A673 (cell line): ENCODE data around the gene RSPH1. TPM values are rescaled to one million over a fixed set of nuclear protein-coding genes. Genes with fewer than 3 reads are reported as not detected.

Experiments used
- BruUV-seq: library from RNA; stranded (reverse); fragments of 400-500 nt; replicated peaks from 2 replicates; lab custom pipeline; 2021; lab: Mats Ljungman, UMichigan
- CTCF ChIA-PET: fragments of 300-600 bp; sonication (Branson Sonifier 250); formaldehyde crosslinking; loops from one replicate; lab custom pipeline; 2022; ENCODE audit warnings: antibody characterized with exemption; lab: Charles Lee
- POLR2A ChIA-PET: fragments of 300-600 bp; sonication (Branson Sonifier 250); formaldehyde crosslinking; loops from one replicate; lab custom pipeline; 2022; ENCODE audit warnings: antibody characterized with exemption; ENCODE audit not compliant: low non-redundant PET; lab: Charles Lee
- DNase-seq: peaks from one replicate; pipeline ENCODE4 v3.0.0-alpha.2; 2015; ENCODE audit warnings: low spot score
- H3K27ac ChIP-seq: fragments of 200-600 bp; sonication (generic); 2 replicates; pipeline ENCODE4 v1.5.1; 2016; ENCODE audit warnings: mixed run types, low read depth, mild to moderate bottlenecking, mixed read lengths, antibody characterized with exemption, low read length; ENCODE audit not compliant: poor library complexity, severe bottlenecking
- H3K27me3 ChIP-seq: fragments of 200-600 bp; sonication (generic); replicated peaks from 2 replicates; pipeline ENCODE4 v1.6.1; 2017; ENCODE audit warnings: mixed run types, low read depth, mild to moderate bottlenecking, mixed read lengths, antibody characterized with exemption, low read length; ENCODE audit not compliant: insufficient read depth, poor library complexity
- H3K36me3 ChIP-seq: fragments of 200-600 bp; sonication (generic); 2 replicates; pipeline ENCODE4 v1.6.1; 2016; ENCODE audit warnings: mixed run types, mild to moderate bottlenecking, mixed read lengths, antibody characterized with exemption, low read length; ENCODE audit not compliant: insufficient read depth, poor library complexity, severe bottlenecking
- H3K4me1 ChIP-seq: fragments of 200-600 bp; sonication (generic); 2 replicates; pipeline ENCODE4 v1.6.1; 2017; ENCODE audit warnings: mixed run types, mild to moderate bottlenecking, mixed read lengths, antibody characterized with exemption, low read length; ENCODE audit not compliant: insufficient read depth, poor library complexity, severe bottlenecking
- H3K4me3 ChIP-seq: fragments of 200-600 bp; sonication (generic); 2 replicates; pipeline ENCODE4 v1.5.1; 2016; ENCODE audit warnings: low read depth, mixed run types, mild to moderate bottlenecking, mixed read lengths, low read length; ENCODE audit not compliant: poor library complexity, severe bottlenecking
- H3K9me3 ChIP-seq: fragments of 200-600 bp; sonication (generic); 2 replicates; pipeline ENCODE4 v1.6.1; 2016; ENCODE audit warnings: mixed run types, low read depth, mild to moderate bottlenecking, mixed read lengths, antibody characterized with exemption, low read length; ENCODE audit not compliant: poor library complexity, severe bottlenecking
- EZH2 ChIP-seq: fragments of 200-600 bp; sonication (generic); IDR thresholded peaks from 2 replicates; pipeline ENCODE4 v1.6.1; 2017; ENCODE audit warnings: borderline replicate concordance, low read depth, mild to moderate bottlenecking, mixed read lengths, antibody characterized with exemption, low read length; ENCODE audit not compliant: poor library complexity, severe bottlenecking
- intact Hi-C: fragments of 100-400 bp; cut with micrococcal nuclease; formaldehyde crosslinking; loops from one replicate; pipeline ENCODE4 v1.10.0; 2022; ENCODE audit not compliant: unreplicated experiment
- total RNA-seq: library from RNA; stranded (reverse); gene quantifications from 2 replicates; pipeline ENCODE4 v1.2.3, GENCODE V29; 2021
- TF ChIP-seq, protein P1 (sequence below): fragments of 300-800, 200-600 bp; sonication (generic); conservative IDR thresholded peaks from 2 replicates; pipeline ENCODE4 v1.5.1; 2017; ENCODE audit warnings: low read depth, mild to moderate bottlenecking, antibody characterized with exemption, low read length, moderate library complexity, mixed read lengths

RSPH1 gene
- total RNA-seq, 1 experiment from 2014 or later = 0.45 TPM

DNA sequence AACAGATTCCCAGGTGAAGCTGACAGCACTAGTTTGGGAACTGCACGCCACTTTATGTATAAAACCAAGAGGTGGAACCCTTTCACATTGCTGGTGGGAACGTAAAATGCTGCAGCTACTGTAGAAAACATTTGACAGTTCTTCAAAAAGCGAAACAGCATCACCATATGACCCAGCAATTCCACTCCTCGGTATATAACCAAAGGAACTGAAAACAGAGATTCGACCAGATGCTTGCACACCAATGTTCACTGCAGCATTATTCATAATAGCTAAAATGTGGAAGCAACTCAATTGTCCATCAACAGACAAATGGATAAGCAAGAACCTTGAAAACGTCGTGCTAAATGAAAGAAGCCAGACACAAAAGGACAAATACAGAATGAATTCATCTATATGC is 17.5 kb downstream of the RSPH1 start:
- no peaks in the 10 kb centered on the region for H3K36me3 ChIP-seq
- H3K4me3 ChIP-seq = no peak overlapping the region
- no peak overlapping the region for H3K27ac ChIP-seq
- no TSS peak for BruUV-seq
- no peaks in the 10 kb centered on the region for H3K27me3 ChIP-seq
- H3K9me3 ChIP-seq = no peaks in the 10 kb centered on the region
- DNase-seq = no peak
- intact Hi-C loops = no loop called here
- ChIA-PET CTCF (no interaction called here), POLR2A (no interaction called here)
- H3K4me1 ChIP-seq = no peaks in the 10 kb centered on the region
- no peak for TF ChIP-seq EZH2
- TF ChIP-seq, protein P1, sequence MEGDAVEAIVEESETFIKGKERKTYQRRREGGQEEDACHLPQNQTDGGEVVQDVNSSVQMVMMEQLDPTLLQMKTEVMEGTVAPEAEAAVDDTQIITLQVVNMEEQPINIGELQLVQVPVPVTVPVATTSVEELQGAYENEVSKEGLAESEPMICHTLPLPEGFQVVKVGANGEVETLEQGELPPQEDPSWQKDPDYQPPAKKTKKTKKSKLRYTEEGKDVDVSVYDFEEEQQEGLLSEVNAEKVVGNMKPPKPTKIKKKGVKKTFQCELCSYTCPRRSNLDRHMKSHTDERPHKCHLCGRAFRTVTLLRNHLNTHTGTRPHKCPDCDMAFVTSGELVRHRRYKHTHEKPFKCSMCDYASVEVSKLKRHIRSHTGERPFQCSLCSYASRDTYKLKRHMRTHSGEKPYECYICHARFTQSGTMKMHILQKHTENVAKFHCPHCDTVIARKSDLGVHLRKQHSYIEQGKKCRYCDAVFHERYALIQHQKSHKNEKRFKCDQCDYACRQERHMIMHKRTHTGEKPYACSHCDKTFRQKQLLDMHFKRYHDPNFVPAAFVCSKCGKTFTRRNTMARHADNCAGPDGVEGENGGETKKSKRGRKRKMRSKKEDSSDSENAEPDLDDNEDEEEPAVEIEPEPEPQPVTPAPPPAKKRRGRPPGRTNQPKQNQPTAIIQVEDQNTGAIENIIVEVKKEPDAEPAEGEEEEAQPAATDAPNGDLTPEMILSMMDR = no peak

GRCh38 chr21:42476388-42477331 is 19.4 kb downstream of the RSPH1 start:
- intact Hi-C loops = no loop called here
- no peaks in the 10 kb centered on the region for H3K27me3 ChIP-seq
- H3K4me1 ChIP-seq = no peaks in the 10 kb centered on the region
- H3K4me3 ChIP-seq = no peak overlapping the region
- ChIA-PET POLR2A (no interaction called here), CTCF (no interaction called here)
- TF ChIP-seq, protein P1 = no peak
- TF ChIP-seq EZH2 = no peak
- H3K36me3 ChIP-seq = no peaks in the 10 kb centered on the region
- BruUV-seq = no TSS peak
- DNase-seq = no peak
- no peaks in the 10 kb centered on the region for H3K9me3 ChIP-seq
- H3K27ac ChIP-seq = no peak overlapping the region

GRCh38 chr21:42475526-42476387 is 20.3 kb downstream of the RSPH1 start:
- ChIA-PET CTCF (interaction anchor here (0.6 kb wide), 1 partner anchor 14 kb away, joined by 6 read pairs; no protein-coding TSS in a partner anchor), POLR2A (interaction anchor here (0.7 kb wide), 1 partner anchor 15 kb away, joined by 6 read pairs; no protein-coding TSS in a partner anchor)
- H3K4me3 ChIP-seq = no peak overlapping the region
- no peaks in the 10 kb centered on the region for H3K4me1 ChIP-seq
- H3K27ac ChIP-seq = no peak overlapping the region
- TF ChIP-seq EZH2 = no peak
- TF ChIP-seq, protein P1 = no peak
- no TSS peak for BruUV-seq
- H3K27me3 ChIP-seq = no peaks in the 10 kb centered on the region
- H3K9me3 ChIP-seq = no peaks in the 10 kb centered on the region
- DNase-seq = no peak
- no peaks in the 10 kb centered on the region for H3K36me3 ChIP-seq
- intact Hi-C loops = no loop called here
